Effector memory CD4-positive, alpha-beta T cell (primary cell): ENCODE data around the gene SRPK2.
A peak's percentile ranks its signal among the peaks of the same experiment; 100 is the strongest.

Experiments used
- DNase-seq, 3 donors: peaks; one replicate each; pipeline ENCODE4 v3.0.0-alpha.2; 2020
- H3K27ac ChIP-seq: 2 replicates; pipeline ENCODE4 v1.7.0; 2013; ENCODE audit warnings: mild to moderate bottlenecking, low read length, moderate library complexity; ENCODE audit not compliant: insufficient read depth, poor library complexity, severe bottlenecking
- H3K27me3 ChIP-seq: replicated peaks from 2 replicates; pipeline ENCODE4 v1.7.0; 2013; ENCODE audit warnings: mild to moderate bottlenecking, low read length; ENCODE audit not compliant: insufficient read depth, control insufficient read depth, poor library complexity, severe bottlenecking
- H3K36me3 ChIP-seq: 2 replicates; pipeline ENCODE4 v1.7.0; 2013; ENCODE audit warnings: mild to moderate bottlenecking, low read length, moderate library complexity; ENCODE audit not compliant: control insufficient read depth, insufficient read depth
- H3K4me1 ChIP-seq: 2 replicates; pipeline ENCODE4 v1.7.0; 2013; ENCODE audit warnings: low read length, mild to moderate bottlenecking; ENCODE audit not compliant: control insufficient read depth, insufficient read depth, poor library complexity, severe bottlenecking
- H3K4me3 ChIP-seq: 2 replicates; pipeline ENCODE4 v1.7.0; 2013; ENCODE audit warnings: low read length, low read depth, mild to moderate bottlenecking; ENCODE audit not compliant: insufficient read depth, poor library complexity, severe bottlenecking
- H3K9me3 ChIP-seq: 2 replicates; pipeline ENCODE4 v1.7.0; 2013; ENCODE audit warnings: mild to moderate bottlenecking, low read length, moderate library complexity; ENCODE audit not compliant: control insufficient read depth

Gene SRPK2

DNA sequence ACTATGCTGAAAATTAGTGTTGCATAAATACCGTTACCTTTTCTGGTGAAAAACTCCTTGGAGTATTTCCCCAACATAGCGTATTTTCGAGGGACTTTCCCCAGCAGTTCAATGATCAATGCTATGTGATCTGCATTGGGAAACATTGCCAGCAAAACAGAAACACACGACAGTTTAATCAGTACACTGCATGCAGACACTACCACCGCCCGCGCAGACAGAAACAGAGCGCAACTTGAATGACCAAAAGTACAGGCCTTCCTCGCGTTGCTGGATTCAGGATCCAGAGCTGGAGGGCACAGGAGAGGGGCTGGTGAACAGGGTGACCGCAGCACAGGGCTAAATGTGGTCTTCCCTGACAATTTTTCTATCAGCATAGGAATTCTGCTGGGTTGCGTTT, 263.0 kb downstream of the SRPK2 start:
- H3K36me3 ChIP-seq, result peaks cover 16% of the 10 kb centered on the region
- no peaks in the 10 kb centered on the region for H3K9me3 ChIP-seq
- no peak overlapping the region for H3K27ac ChIP-seq
- DNase-seq, result no peak
- H3K4me1 ChIP-seq, result no peaks in the 10 kb centered on the region
- H3K4me3 ChIP-seq, result no peak overlapping the region
- H3K27me3 ChIP-seq, result no peaks in the 10 kb centered on the region

DNA sequence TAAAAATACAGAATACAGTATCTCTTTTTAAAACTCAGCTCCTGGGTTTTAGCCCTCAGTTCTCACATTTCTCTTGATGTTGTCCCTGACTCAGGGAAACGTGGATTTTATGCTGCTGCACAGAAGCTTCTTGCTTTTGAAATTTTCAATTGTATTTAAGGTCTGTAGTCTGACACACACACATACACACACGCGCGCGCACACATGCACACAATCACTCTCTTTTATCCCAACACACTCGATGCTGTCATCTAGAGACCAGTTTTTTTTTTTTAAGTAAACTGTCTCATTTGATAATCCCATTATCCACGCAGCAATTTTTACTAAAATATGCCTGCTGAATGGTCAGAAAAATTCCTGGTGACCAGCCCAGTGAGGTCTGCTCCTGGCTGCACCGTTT, 266.1 kb downstream of the SRPK2 start:
- H3K27me3 ChIP-seq, result no peaks in the 10 kb centered on the region
- H3K27ac ChIP-seq, result no peak overlapping the region
- no peaks in the 10 kb centered on the region for H3K9me3 ChIP-seq
- peaks cover 11% of the 10 kb centered on the region for H3K36me3 ChIP-seq
- no peak for DNase-seq
- H3K4me1 ChIP-seq, result no peaks in the 10 kb centered on the region
- H3K4me3 ChIP-seq, result no peak overlapping the region

DNA sequence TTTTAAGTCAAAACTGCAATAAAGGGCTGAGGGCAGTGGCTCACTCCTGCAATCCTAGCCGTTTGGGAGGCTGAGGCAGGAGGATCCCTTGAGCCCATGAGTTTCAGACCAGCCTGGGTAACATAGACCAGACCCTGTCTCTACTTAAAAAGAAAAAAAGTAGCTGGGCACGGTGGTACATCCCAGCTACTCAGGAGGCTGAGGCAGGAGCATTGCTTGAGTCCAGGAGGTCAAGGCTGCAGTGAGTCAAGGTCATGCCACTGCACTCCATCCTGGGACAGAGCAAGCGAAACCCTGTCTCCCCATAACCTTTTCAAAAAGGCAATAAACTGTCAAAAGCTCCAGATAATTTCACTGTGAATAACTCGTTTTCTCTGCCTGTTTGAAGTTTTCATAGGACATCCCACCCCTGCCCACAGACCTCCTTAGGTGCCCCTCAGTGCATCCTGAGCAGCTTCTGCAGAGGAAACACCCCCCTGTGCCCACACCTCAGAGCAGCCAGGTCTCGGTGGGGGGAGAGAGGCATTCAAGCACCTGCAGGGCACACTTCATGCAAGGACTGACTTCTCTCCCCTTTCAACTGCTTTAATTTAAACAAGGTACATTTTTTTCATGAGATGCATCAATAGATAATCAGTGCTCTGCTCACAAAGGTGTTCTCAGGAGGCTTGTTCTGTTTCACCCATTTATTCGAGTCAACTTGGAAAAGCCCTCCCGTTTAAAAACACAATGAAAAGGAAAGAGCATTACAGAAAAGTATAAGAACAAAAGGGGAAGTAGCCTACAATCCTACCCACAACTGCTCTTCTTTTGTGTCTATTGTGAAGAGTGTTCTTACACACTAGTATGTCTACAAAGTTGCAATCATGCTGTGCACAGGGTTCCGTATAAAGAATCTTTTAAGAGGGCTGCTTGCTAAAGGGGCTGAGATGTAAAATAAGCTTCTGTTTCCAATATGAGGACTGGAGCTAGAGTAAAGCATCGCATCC, 269.8 kb downstream of the SRPK2 start:
- Histone ChIP-seq H3K27me3 (no peaks in the 10 kb centered on the region), H3K4me1 (no peaks in the 10 kb centered on the region), H3K27ac (no peak overlapping the region), H3K4me3 (no peak overlapping the region), H3K9me3 (no peaks in the 10 kb centered on the region), H3K36me3 (peaks cover 5% of the 10 kb centered on the region)
- no peak for DNase-seq

DNA sequence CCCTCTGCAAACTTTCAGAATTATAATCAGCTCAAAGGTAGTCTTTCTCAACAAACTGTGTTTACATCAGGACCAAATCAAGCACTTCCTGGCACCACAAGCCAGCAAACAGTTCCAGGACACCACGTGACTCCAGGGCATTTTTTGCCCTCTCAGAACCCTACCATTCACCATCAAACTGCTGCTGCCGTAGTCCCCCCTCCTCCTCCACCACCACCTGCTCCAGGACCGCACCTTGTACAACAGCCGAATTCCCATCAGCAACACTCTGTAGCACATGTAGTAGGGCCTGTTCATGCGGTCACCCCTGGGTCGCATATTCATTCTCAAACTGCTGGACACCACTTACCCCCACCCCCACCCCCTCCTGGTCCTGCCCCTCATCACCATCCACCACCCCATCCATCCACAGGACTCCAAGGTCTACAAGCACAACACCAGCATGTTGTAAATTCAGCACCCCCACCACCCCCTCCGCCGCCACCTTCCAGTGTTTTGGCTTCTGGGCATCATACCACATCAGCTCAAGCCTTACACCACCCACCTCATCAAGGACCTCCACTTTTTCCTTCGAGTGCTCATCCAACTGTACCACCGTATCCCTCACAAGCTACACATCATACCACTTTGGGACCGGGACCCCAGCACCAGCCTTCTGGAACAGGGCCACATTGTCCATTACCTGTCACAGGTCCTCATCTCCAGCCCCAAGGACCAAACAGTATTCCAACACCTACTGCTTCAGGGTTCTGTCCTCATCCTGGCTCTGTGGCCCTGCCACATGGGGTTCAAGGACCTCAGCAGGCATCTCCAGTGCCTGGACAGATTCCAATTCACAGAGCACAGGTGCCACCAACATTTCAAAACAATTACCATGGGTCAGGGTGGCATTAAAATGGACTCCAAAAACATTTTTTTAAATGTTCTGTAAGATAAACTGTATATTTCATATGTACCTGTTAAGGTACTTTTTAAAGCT, 276.0 kb downstream of the SRPK2 start:
- H3K4me1 ChIP-seq, result no peaks in the 10 kb centered on the region
- no peak for DNase-seq
- H3K27me3 ChIP-seq, result no peaks in the 10 kb centered on the region
- no peak overlapping the region for H3K4me3 ChIP-seq
- peaks cover 62% of the 10 kb centered on the region for H3K36me3 ChIP-seq
- no peaks in the 10 kb centered on the region for H3K9me3 ChIP-seq
- H3K27ac ChIP-seq, result no peak overlapping the region

DNA sequence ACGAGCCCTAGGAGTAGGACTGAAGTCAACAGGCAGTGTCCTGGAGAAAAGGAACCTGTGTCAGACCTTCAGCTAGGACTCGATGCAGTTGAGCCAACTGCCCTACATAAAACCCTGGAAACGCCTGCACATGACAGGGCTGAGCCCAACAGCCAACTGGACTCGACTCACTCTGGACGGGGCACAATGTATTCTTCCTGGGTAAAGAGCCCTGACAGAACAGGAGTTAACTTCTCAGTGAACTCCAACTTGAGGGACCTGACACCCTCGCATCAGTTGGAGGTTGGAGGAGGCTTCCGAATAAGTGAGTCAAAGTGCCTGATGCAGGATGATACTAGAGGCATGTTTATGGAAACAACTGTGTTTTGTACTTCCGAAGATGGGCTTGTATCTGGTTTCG, 281.3 kb downstream of the SRPK2 start:
- no peak for DNase-seq
- no peaks in the 10 kb centered on the region for H3K9me3 ChIP-seq
- no peaks in the 10 kb centered on the region for H3K4me1 ChIP-seq
- no peak overlapping the region for H3K27ac ChIP-seq
- peaks cover 94% of the 10 kb centered on the region for H3K36me3 ChIP-seq
- H3K27me3 ChIP-seq, result no peaks in the 10 kb centered on the region
- no peak overlapping the region for H3K4me3 ChIP-seq

DNA sequence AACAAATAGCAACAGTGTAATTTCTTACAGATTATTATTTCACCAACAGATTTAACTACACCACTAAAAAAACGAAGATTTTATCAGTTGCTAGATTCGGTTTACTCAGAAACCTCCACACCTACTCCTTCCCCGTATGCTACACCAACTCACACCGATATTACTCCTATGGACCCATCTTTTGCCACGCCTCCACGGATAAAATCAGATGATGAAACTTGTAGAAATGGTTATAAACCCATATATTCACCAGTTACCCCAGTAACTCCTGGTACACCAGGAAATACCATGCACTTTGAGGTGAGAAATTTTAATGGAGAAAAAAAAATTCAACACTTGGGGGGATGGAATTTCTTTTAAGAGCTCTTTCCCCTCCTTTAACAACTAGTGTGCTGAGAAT, 282.2 kb downstream of the SRPK2 start:
- no peak for DNase-seq
- no peaks in the 10 kb centered on the region for H3K4me1 ChIP-seq
- no peaks in the 10 kb centered on the region for H3K27me3 ChIP-seq
- H3K36me3 ChIP-seq, result peaks cover 87% of the 10 kb centered on the region
- no peaks in the 10 kb centered on the region for H3K9me3 ChIP-seq
- H3K27ac ChIP-seq, result no peak overlapping the region
- no peak overlapping the region for H3K4me3 ChIP-seq

DNA sequence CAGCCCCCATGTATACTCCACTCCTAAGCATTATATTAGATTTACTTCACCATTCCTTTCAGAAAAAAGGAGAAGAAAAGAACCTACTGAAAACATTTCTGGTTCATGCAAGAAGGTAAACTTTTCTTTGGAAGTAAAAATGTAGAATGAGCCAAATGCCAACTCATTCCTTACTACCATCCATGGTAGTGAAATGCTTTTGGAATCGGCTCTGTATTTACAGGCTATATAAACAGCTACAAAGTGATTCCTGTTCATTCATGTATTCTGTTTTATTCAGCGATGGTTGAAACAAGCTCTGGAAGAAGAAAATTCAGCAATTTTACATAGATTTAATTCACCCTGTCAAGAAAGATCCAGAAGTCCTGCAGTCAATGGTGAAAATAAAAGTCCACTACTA, 283.1 kb downstream of the SRPK2 start:
- Histone ChIP-seq H3K4me3 (no peak overlapping the region), H3K27me3 (no peaks in the 10 kb centered on the region), H3K36me3 (peaks cover 87% of the 10 kb centered on the region), H3K9me3 (no peaks in the 10 kb centered on the region), H3K4me1 (no peaks in the 10 kb centered on the region), H3K27ac (no peak overlapping the region)
- DNase-seq, result no peak

DNA sequence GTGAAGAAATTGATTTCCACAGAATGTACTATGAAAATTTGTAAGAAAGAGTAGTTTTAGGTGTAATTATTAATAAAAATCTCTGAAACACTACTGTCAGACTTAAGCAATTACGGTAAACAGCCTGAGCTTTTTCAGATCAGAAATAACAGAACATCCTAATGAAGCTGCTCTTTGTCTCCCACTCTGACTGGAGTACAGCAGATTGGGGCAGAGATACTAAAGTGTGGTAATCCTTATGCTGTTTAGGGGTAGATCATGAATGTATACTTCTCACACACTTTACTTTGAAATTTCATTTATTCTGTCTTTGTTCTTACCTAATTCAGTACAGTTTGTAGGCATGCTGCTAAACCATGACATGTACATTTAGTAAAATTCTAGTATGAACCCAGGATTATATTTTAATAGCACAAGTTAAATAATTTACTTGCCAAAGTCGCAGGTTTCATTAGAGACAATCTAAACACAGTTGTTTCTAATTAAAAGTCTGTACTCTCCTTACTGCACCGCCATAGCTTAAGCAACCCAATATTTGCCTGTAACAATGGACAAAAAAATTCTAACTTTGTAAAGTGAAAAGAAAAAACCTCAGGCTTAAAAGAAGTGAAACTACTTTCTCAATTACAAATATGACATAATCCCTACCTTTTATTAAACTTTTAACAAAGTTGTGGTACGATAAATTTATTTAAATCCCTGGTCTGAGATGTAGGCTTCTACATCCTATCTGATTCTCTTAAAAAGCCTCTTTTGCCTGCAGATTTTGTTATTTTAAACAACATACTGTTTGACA, 286.0 kb downstream of the SRPK2 start:
- no peak overlapping the region for H3K4me3 ChIP-seq
- no peaks in the 10 kb centered on the region for H3K4me1 ChIP-seq
- H3K27me3 ChIP-seq, result no peaks in the 10 kb centered on the region
- peak overlapping the region; percentile 8 for H3K27ac ChIP-seq
- no peaks in the 10 kb centered on the region for H3K9me3 ChIP-seq
- peaks cover 69% of the 10 kb centered on the region for H3K36me3 ChIP-seq
- no peak for DNase-seq

DNA sequence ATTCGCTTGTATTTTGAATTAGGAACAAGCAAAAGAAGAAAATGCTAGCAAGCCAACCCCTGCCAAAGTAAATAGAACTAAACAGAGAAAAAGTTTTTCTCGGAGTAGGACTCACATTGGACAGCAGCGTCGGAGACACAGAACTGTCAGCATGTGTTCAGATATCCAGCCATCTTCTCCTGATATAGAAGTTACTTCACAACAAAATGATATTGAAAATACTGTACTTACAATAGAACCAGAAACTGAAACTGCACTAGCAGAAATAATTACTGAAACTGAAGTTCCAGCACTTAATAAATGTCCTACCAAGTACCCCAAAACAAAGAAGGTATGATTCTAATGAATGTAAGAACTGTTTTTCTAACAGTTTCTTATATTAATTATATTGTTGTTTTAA, 286.9 kb downstream of the SRPK2 start:
- Histone ChIP-seq H3K9me3 (no peaks in the 10 kb centered on the region), H3K4me1 (no peaks in the 10 kb centered on the region), H3K27me3 (no peaks in the 10 kb centered on the region), H3K27ac (no peak overlapping the region), H3K4me3 (no peak overlapping the region), H3K36me3 (peaks cover 61% of the 10 kb centered on the region)
- no peak for DNase-seq
